GM19324 (cell line): ENCODE measurements around the gene GNB1L.

Source experiments
- ATAC-seq: cut with Tn5 transposase; IDR thresholded peaks from one replicate; pipeline ENCODE4 v1.9.1; 2021; ENCODE audit warnings: mild to moderate bottlenecking, moderate library complexity; ENCODE audit not compliant: unreplicated experiment, low FRiP score

Gene GNB1L

GRCh38 chr22:19812910-19813309 lies 41.8 kb downstream of the GNB1L start:
- no peak for ATAC-seq

- ATAC-seq, result no peak
These were observed 42.6 kb downstream of the GNB1L start for GRCh38 chr22:19811811-19812771.

DNA sequence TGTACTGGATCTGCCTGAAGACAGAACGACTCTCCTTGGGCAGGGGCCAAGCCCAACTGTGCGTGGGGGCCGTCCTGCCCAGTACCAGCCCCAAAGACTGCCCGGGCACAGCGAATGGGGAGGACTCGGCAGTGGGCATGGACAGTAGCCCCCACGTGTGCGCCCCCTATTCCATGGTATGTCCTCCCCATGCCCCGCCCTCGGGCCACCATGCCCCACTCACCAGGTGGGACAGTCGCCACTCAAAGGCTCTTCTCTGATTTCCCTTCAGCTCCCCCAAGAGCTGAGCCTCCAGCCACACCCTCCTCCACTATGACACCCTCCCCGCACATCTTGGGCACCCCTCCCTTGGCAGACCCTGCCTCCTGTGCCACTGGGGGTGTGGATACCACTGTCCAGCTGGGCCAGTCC lies 43.5 kb downstream of the GNB1L start:
- ATAC-seq, result no peak

DNA sequence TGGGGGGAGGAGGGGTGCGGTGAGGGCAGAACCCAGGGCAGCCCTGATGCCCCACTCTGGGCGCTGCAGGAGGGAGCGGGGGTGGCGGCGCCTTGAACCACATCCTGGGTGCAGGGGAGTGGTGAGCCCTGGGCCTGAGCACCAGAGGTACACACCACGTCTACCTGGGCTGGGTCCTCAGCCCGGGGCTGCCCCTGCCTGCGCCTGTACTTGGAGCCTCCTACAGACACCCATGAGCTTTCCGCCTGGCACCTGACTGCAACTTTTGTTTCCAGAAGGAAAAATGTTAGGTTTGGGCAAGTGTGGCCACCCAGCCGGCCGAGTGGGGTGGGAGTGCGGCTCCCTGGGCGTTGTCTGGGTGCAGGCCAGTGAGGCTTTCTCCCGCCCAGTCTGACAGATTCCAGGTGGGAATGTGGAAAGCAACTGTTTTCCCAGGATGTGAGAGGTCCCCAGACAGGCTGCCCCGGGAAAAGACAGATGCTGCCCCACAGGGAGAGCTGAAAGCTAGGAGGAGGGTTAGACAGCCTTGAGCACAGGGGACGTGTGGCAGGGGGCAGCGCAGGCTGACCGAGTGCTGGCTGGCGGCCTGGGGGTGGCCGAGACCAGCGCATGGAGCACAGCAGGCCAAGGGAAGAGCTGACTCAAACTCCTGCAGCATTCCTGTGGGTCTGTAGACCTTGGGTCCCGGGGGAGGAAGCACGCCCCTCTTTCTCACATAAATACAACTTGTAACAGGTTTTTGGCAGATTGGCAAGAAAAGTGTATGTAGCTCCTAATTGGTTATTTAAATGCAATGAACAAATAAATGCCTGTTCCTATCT lies 44.1 kb downstream of the GNB1L start:
- no peak for ATAC-seq

DNA sequence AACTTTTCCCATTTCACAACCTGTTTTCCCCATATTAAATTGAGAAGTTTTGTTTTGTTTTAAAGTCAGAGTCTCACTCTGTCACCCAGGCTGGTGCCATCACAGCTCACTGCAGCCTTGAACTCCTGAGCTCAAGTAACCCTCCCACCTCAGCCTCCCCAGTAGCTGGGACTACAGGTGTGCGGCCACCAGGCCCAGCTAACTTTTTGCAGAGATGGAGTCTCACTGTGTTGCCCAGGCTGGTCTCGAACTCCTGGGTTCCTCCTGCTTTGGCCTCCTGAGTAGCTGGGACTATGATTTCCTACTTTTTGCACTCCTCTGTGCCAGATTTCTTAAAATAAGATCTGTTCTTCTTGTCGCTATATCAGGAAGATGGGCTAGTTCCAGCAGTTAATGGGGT lies 44.9 kb downstream of the GNB1L start:
- no peak for ATAC-seq

DNA sequence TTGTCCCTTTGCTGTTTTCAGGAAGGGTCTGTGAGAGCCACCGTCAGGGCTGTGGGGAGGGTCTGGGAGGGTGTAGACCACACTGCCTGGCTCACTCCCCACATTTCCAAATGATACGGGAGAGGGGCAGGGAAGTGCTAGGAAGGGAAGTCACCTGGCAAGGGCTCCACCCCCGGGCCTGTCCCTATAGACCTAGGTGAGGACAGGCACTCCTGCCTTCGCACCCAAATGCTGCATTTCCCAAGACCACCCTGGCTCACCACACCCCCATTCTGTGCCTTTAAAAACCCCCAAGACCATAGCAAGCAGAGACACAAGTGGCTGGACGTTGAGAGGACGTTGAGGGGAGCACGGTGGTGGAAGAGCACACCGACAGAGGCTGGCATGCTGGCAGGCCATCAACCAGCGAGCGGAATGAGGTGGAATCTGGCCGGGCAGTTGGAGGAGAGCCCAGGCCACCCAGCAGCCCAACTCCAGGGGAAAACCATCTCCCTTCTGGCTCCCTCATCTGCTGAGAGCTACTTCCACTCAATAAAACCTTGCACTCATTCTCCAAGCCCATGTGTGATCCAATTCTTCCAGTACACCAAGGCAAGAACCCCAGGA lies 45.7 kb downstream of the GNB1L start:
- ATAC-seq, result no peak

DNA sequence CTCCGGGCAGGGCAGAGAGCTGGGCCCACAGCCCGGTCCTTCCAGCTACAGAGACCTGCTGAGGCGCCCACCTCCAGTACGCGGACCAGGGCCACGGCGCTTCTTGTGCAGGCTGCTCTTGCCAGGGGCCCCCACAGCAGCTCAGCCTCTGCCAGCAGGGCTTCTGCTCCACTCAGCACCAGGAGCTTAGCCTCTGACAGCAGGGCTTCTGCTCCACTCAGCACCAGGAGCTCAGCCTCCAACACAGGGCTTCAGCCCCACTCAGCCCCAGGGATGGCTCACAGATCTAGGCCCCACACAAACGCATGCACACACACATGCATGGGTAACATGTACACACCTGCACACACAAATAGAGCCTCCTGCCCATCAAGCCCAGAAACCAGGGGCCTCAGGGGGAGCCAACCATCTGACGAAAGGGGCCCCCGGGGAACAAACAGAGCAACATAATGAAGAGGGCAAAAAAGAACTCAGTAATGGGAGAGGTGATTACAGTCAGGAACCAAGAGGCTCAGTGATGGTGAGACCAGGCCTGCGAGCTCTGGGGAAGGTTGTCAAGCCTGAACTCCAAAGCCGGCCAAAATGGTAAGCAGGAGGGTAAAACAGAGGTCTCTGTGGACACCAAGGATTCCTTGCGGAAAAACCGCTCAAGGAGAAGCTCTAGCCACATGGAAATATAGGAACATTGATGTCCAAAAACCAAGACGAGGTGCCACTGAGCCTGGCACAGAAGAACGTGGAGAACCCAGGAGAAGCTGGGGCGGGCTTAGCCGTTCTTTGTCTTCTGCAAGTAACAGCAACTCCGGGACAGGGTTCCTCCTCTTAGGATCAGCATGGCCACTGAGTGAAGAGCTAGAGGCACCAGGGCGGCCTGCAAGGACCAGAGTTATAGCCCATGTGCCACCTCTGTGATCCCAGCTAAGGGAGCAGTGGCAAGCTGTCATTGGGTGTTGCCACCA lies 46.5 kb downstream of the GNB1L start:
- ATAC-seq, result no peak

DNA sequence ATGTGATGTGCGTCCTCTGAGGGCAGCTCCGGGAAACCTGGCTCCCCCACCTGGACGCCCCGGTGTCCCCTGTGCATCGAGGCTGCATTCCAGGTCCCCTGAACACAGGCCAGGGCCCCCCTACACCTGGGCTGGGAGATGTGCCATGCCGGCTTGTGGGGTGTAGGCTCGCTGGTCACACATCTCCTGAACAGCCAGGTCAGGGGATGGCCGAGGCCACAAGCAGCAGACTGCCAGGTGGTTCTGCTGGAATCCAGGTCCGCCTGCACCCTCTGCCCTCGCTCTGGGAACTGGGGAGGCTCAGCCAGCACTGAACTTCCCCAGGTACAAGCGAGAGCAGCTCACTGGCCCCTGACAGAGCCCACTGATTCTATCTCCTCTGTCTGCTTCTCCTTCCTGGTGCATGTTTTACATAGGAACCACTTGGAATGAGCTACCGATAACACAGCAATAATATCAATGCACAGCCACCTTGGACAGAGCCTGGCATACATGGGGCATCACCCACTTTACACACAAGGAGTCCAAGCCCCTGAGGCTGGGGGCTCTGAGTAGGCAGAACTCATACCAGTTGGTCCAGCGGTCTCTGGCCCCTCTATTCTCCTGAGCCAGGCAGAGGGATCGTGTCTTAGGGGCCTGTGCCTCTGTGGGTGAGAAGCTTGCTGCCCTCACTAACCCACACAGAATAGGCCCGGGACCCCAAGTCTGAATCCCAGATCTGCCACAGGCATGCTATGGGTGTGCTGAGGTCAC lies 47.3 kb downstream of the GNB1L start:
- ATAC-seq, result no peak

DNA sequence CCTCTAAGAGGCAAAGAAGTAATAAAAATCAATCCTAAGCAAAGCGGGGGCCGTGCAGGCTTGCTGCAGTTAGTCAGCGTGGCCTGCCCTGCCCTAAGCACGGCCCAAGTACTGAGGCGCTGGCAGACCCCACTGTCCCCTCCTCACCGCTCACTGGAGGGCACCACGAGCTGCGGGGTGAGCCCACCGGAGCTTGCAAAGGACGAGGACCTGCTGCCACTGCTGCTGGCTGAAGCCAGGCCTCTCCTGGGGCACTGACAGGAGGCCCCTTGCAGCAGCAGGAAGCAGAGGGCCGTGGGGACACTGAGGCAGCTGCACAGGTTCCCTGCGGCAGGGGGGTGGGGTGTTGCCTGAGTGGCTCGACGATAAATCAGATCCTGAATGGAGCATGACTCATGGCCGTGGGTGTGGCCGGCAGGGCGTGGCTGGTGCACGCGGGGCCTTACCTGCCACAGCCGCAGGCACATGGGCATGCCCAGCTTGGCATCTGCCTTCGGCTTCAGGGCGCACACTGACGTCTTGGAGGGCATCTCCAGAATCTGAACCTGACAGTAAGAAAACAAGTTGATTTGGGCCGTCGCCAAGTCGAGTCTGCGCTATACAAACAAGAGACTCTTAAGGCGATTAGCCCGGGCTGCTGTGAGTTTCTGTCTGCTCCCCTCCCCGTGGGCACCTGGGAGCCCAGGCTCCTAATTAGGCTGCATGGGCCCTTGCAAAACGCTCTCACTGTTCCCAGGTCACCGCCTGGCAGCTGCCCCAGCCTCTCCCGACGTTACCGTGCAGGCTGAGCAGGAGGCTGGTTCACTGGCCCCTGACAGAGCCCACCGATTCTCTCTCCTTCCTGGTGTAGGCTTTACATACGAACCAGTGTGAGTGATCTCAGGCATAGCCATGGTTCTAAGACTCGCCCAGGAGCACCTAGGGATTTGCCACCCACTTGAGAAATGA lies 48.2 kb downstream of the GNB1L start:
- ATAC-seq, result no peak

DNA sequence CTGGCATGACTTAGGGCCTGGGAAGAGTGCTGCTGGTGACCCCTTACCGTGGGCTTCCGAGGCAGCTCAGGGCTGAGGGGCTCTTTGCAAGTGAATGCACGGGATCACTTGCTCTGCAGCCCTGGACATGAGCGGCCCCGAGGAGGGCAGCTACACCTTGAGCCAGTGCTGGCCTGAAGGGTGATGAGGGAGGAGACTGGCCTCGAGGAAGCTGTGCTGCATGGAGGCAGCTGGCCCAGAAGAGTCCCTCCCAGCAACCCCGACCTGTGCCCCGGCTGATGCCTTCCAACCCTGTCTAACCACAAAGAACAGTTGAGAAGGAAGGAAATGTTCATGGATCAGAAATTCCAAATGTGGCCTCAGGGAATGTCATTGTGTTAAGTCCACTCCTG lies 48.9 kb downstream of the GNB1L start:
- ATAC-seq, result no peak

GRCh38 chr22:19803736-19804267 lies 50.9 kb downstream of the GNB1L start:
- no peak for ATAC-seq

DNA sequence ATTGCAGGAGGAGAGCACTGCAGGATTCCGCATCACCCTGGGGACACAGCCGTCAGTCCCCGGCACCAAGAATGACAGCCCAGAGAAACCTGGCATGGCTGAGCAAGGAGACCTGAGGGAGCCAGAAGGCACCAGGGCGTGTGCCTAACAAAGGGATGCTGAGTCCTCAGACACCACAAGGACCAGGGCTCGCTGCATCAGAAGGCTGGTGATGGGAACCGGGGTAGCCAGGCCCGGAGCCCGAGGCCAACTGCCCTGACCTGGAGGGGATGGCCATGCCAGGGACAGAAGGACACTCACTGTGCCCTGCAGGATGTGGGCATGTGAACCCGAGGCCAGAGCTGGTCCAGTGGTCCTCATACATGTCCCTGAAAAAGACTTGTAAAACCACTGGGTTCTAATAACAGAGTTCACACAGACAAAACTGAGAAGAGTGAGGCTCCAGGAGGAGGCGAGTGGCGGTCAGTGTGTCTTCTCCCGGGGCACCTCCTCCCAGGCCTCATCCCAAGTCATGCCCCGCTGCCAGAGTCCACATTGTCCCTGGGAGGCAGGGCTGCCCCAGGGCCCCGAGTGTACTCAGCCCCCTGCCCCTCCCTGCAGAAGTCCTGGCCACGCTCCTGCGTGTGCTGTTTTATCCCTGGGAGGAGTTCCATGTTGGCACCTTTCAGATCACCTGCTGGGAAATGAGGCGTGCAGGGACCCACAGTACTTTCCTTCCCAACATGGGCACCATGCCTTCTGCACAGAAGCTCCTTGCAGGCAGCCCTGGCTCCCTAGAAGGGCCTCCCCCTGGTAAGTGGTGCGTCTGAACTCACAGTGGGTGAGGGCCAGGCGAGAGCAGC lies 51.6 kb downstream of the GNB1L start:
- no peak for ATAC-seq

DNA sequence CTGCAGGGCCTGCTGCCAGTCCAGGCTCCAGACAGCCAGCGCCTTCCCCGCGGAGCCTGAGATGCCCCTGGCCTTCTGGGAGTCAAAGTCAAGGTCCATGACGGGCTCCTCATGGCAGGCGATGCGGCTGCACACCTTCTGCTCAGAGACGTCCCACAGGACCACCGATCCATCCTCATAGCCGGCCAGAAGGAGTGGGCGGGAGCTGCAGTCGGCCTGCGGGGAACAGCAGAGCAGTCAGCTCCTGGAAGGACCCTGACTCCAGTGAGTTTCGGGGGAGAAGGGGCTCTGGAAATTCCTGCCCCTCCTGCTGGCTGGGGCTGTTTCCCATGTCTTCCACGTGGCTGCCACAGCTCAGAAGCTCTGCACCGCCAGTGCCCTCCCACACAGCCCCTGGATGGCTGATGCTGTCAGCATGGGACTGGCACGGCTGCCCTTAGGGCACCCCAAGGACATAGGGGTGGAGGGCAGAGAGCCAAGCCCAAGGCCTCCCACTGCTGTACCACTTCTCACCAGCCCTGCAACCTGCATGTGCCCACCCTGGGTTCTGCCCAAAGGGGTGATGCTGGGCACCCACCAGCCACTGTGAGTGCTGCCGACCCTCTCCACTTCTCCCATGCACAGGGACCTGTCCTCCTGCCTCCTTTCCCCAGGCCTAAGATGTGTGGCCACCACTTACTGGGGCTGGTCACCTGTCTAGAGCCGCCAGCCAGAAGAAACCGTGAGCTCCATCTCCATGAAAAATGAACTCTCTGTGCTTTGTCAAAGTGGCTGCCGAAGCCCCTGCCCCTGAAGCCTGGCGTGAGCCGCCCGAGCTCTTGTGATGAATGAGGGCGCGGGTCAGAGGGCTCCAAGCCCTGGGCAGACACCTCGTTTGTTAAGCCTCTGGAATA lies 52.4 kb downstream of the GNB1L start:
- ATAC-seq, result no peak

DNA sequence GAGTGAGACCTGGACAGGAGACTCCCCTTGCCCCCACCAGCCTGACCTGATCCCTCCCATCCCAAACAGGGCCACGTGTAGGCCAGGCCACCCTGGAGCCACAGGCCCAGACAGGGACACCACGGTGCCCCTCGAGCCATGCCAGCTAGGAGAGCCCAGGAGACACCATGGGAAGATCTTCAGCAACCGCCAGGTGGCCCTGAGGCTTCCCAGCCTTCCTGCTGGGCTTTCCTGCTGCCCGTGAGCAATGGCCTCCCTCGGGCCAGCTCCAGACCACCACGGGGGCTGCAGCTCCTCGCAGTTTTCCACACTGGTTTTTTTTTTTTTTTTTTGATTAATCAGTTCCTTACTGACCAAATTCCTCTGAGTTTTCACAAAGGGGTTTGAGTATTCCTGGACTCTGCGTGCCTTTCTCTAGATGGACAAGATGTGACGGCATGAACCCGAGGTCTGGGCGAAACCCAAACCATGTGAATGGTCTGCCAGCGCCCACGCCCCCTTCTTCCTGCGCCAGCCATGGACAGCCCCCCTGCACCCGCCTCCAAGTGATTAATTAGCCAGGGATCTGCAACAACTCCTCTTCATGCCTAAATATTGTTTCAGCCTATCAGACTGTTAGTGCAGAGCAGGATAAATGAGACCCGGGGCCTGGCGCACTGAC lies 53.2 kb downstream of the GNB1L start:
- no peak for ATAC-seq

GRCh38 chr22:19800761-19801244 lies 53.9 kb downstream of the GNB1L start:
- ATAC-seq, result no peak
